ENCODE data around the gene IL2RA.
"Not testable (repeated sequence)": the region's sequence is repeated elsewhere in the genome, so short reads cannot be mapped to it uniquely, and the experiment has no call there.

Gene IL2RA

GRCh38 chr10:6062101-6062771, at the start of gene IL2RA:
Gene IL2RA (minus strand): TSS chr10:6062367. CDS start chr10:6062151, 216 bp downstream.
- H3K9ac ChIP-seq (ENCODE audit: low read length): no peak within 1 kb of the TSS
- no peak within 1 kb of the TSS for H3K4me3 ChIP-seq (ENCODE audit: low read length)
- no peaks in the 10 kb centered on the region for H3K4me1 ChIP-seq (ENCODE audit: control insufficient read depth, low read depth, low read length)
- no peaks in the 10 kb centered on the region for H3K9me3 ChIP-seq (ENCODE audit: control insufficient read depth, low read depth, low read length)
- no peaks in the 10 kb centered on the region for H3K27me3 ChIP-seq (ENCODE audit: control insufficient read depth, insufficient read depth, low read length)
- no peak within 1 kb of the TSS for H3K27ac ChIP-seq (ENCODE audit: low read length)
- H3K36me3 ChIP-seq (ENCODE audit: control insufficient read depth, low read depth, low read length): no peaks in the 10 kb centered on the region

GRCh38 chr10:6110136-6110535, 48.0 kb upstream of the IL2RA start:
- H3K9ac ChIP-seq (ENCODE audit: low read length): no peak overlapping the region
- no peak overlapping the region for H3K27ac ChIP-seq (ENCODE audit: low read length)
- H3K4me3 ChIP-seq (ENCODE audit: low read length): no peak overlapping the region
- H3K9me3 ChIP-seq (ENCODE audit: control insufficient read depth, low read depth, low read length): no peaks in the 10 kb centered on the region
- H3K4me1 ChIP-seq (ENCODE audit: control insufficient read depth, low read depth, low read length): peaks cover 22% of the 10 kb centered on the region
- peaks cover 69% of the 10 kb centered on the region for H3K36me3 ChIP-seq (ENCODE audit: control insufficient read depth, low read depth, low read length)
- no peaks in the 10 kb centered on the region for H3K27me3 ChIP-seq (ENCODE audit: control insufficient read depth, insufficient read depth, low read length)

GRCh38 chr10:6109444-6109775, 47.2 kb upstream of the IL2RA start:
- H3K9ac ChIP-seq (ENCODE audit: low read length): no peak overlapping the region
- peaks cover 29% of the 10 kb centered on the region for H3K4me1 ChIP-seq (ENCODE audit: control insufficient read depth, low read depth, low read length)
- no peak overlapping the region for H3K4me3 ChIP-seq (ENCODE audit: low read length)
- H3K9me3 ChIP-seq (ENCODE audit: control insufficient read depth, low read depth, low read length): no peaks in the 10 kb centered on the region
- H3K36me3 ChIP-seq (ENCODE audit: control insufficient read depth, low read depth, low read length): peaks cover 62% of the 10 kb centered on the region
- H3K27me3 ChIP-seq (ENCODE audit: control insufficient read depth, insufficient read depth, low read length): no peaks in the 10 kb centered on the region
- no peak overlapping the region for H3K27ac ChIP-seq (ENCODE audit: low read length)

GRCh38 chr10:6108631-6109443, 46.7 kb upstream of the IL2RA start:
- H3K4me3 ChIP-seq (ENCODE audit: low read length): no peak overlapping the region
- no peak overlapping the region for H3K9ac ChIP-seq (ENCODE audit: low read length)
- peaks cover 56% of the 10 kb centered on the region for H3K36me3 ChIP-seq (ENCODE audit: control insufficient read depth, low read depth, low read length)
- peaks cover 35% of the 10 kb centered on the region for H3K4me1 ChIP-seq (ENCODE audit: control insufficient read depth, low read depth, low read length)
- H3K27ac ChIP-seq (ENCODE audit: low read length): no peak overlapping the region
- H3K27me3 ChIP-seq (ENCODE audit: control insufficient read depth, insufficient read depth, low read length): no peaks in the 10 kb centered on the region
- H3K9me3 ChIP-seq (ENCODE audit: control insufficient read depth, low read depth, low read length): no peaks in the 10 kb centered on the region

- H3K36me3 ChIP-seq (ENCODE audit: control insufficient read depth, low read depth, low read length): peaks cover 53% of the 10 kb centered on the region
These were observed 45.9 kb upstream of the IL2RA start for GRCh38 chr10:6108072-6108471.

GRCh38 chr10:6107616-6108015, 45.4 kb upstream of the IL2RA start:
- H3K4me3 ChIP-seq (ENCODE audit: low read length); H3K9me3 ChIP-seq (ENCODE audit: control insufficient read depth, low read depth, low read length); H3K27me3 ChIP-seq (ENCODE audit: control insufficient read depth, insufficient read depth, low read length); H3K9ac ChIP-seq (ENCODE audit: low read length); H3K27ac ChIP-seq (ENCODE audit: low read length): not testable (repeated sequence)
- H3K4me1 ChIP-seq (ENCODE audit: control insufficient read depth, low read depth, low read length): peaks cover 40% of the 10 kb centered on the region
- H3K36me3 ChIP-seq (ENCODE audit: control insufficient read depth, low read depth, low read length): peaks cover 52% of the 10 kb centered on the region

More at GRCh38 chr10:6108072-6108471, 45.9 kb upstream of the IL2RA start:
- Histone ChIP-seq H3K9ac (ENCODE audit: low read length) (no peak overlapping the region), H3K27me3 (ENCODE audit: control insufficient read depth, insufficient read depth, low read length) (no peaks in the 10 kb centered on the region), H3K9me3 (ENCODE audit: control insufficient read depth, low read depth, low read length) (no peaks in the 10 kb centered on the region), H3K4me1 (ENCODE audit: control insufficient read depth, low read depth, low read length) (peaks cover 40% of the 10 kb centered on the region), H3K27ac (ENCODE audit: low read length) (no peak overlapping the region), H3K4me3 (ENCODE audit: low read length) (peak overlapping the region; percentile 18)

GRCh38 chr10:6103591-6103990, 41.4 kb upstream of the IL2RA start:
- Histone ChIP-seq H3K9me3 (ENCODE audit: control insufficient read depth, low read depth, low read length) (no peaks in the 10 kb centered on the region), H3K4me3 (ENCODE audit: low read length) (no peak overlapping the region), H3K9ac (ENCODE audit: low read length) (no peak overlapping the region), H3K27me3 (ENCODE audit: control insufficient read depth, insufficient read depth, low read length) (no peaks in the 10 kb centered on the region), H3K27ac (ENCODE audit: low read length) (no peak overlapping the region), H3K36me3 (ENCODE audit: control insufficient read depth, low read depth, low read length) (peaks cover 34% of the 10 kb centered on the region), H3K4me1 (ENCODE audit: control insufficient read depth, low read depth, low read length) (peaks cover 49% of the 10 kb centered on the region)

- Histone ChIP-seq H3K9me3 (ENCODE audit: control insufficient read depth, low read depth, low read length) (no peaks in the 10 kb centered on the region), H3K4me1 (ENCODE audit: control insufficient read depth, low read depth, low read length) (peaks cover 51% of the 10 kb centered on the region), H3K27ac (ENCODE audit: low read length) (no peak overlapping the region), H3K9ac (ENCODE audit: low read length) (no peak overlapping the region), H3K4me3 (ENCODE audit: low read length) (no peak overlapping the region), H3K36me3 (ENCODE audit: control insufficient read depth, low read depth, low read length) (peaks cover 34% of the 10 kb centered on the region), H3K27me3 (ENCODE audit: control insufficient read depth, insufficient read depth, low read length) (no peaks in the 10 kb centered on the region)
These were observed 40.0 kb upstream of the IL2RA start for GRCh38 chr10:6102128-6102527.

GRCh38 chr10:6101181-6101580, 39.0 kb upstream of the IL2RA start:
- Histone ChIP-seq H3K36me3 (ENCODE audit: control insufficient read depth, low read depth, low read length) (peaks cover 27% of the 10 kb centered on the region), H3K27me3 (ENCODE audit: control insufficient read depth, insufficient read depth, low read length) (no peaks in the 10 kb centered on the region), H3K9me3 (ENCODE audit: control insufficient read depth, low read depth, low read length) (no peaks in the 10 kb centered on the region), H3K27ac (ENCODE audit: low read length) (no peak overlapping the region), H3K9ac (ENCODE audit: low read length) (no peak overlapping the region), H3K4me3 (ENCODE audit: low read length) (no peak overlapping the region), H3K4me1 (ENCODE audit: control insufficient read depth, low read depth, low read length) (peaks cover 60% of the 10 kb centered on the region)

GRCh38 chr10:6100370-6100769, 38.2 kb upstream of the IL2RA start:
- no peak overlapping the region for H3K4me3 ChIP-seq (ENCODE audit: low read length)
- H3K9me3 ChIP-seq (ENCODE audit: control insufficient read depth, low read depth, low read length): no peaks in the 10 kb centered on the region
- peaks cover 22% of the 10 kb centered on the region for H3K36me3 ChIP-seq (ENCODE audit: control insufficient read depth, low read depth, low read length)
- no peak overlapping the region for H3K9ac ChIP-seq (ENCODE audit: low read length)
- H3K27ac ChIP-seq (ENCODE audit: low read length): no peak overlapping the region
- H3K4me1 ChIP-seq (ENCODE audit: control insufficient read depth, low read depth, low read length): peaks cover 59% of the 10 kb centered on the region
- no peaks in the 10 kb centered on the region for H3K27me3 ChIP-seq (ENCODE audit: control insufficient read depth, insufficient read depth, low read length)

GRCh38 chr10:6098156-6098555, 36.0 kb upstream of the IL2RA start:
- peaks cover 38% of the 10 kb centered on the region for H3K4me1 ChIP-seq (ENCODE audit: control insufficient read depth, low read depth, low read length)
- H3K27me3 ChIP-seq (ENCODE audit: control insufficient read depth, insufficient read depth, low read length): no peaks in the 10 kb centered on the region
- H3K36me3 ChIP-seq (ENCODE audit: control insufficient read depth, low read depth, low read length): peaks cover 18% of the 10 kb centered on the region
- H3K9ac ChIP-seq (ENCODE audit: low read length): no peak overlapping the region
- no peaks in the 10 kb centered on the region for H3K9me3 ChIP-seq (ENCODE audit: control insufficient read depth, low read depth, low read length)
- no peak overlapping the region for H3K4me3 ChIP-seq (ENCODE audit: low read length)
- H3K27ac ChIP-seq (ENCODE audit: low read length): no peak overlapping the region

GRCh38 chr10:6097063-6097462, 34.9 kb upstream of the IL2RA start:
- Histone ChIP-seq H3K9ac (ENCODE audit: low read length) (no peak overlapping the region), H3K4me1 (ENCODE audit: control insufficient read depth, low read depth, low read length) (peaks cover 40% of the 10 kb centered on the region), H3K4me3 (ENCODE audit: low read length) (no peak overlapping the region), H3K27ac (ENCODE audit: low read length) (no peak overlapping the region), H3K27me3 (ENCODE audit: control insufficient read depth, insufficient read depth, low read length) (no peaks in the 10 kb centered on the region), H3K36me3 (ENCODE audit: control insufficient read depth, low read depth, low read length) (peaks cover 9% of the 10 kb centered on the region), H3K9me3 (ENCODE audit: control insufficient read depth, low read depth, low read length) (no peaks in the 10 kb centered on the region)

All from iPS-18a (cell line).